CD4-positive, alpha-beta T cell treated with Interleukin-17A for 1 hour (primary cell): ENCODE data around the gene ITPK1.

Experiments used
- DNase-seq: peaks from one replicate; pipeline ENCODE4 v3.0.0-alpha.2; 2020

Gene ITPK1

GRCh38 chr14:92962031-92962830, 153.5 kb downstream of the ITPK1 start:
- no peak for DNase-seq

GRCh38 chr14:92961567-92961855, 154.2 kb downstream of the ITPK1 start:
- DNase-seq: no peak

DNA sequence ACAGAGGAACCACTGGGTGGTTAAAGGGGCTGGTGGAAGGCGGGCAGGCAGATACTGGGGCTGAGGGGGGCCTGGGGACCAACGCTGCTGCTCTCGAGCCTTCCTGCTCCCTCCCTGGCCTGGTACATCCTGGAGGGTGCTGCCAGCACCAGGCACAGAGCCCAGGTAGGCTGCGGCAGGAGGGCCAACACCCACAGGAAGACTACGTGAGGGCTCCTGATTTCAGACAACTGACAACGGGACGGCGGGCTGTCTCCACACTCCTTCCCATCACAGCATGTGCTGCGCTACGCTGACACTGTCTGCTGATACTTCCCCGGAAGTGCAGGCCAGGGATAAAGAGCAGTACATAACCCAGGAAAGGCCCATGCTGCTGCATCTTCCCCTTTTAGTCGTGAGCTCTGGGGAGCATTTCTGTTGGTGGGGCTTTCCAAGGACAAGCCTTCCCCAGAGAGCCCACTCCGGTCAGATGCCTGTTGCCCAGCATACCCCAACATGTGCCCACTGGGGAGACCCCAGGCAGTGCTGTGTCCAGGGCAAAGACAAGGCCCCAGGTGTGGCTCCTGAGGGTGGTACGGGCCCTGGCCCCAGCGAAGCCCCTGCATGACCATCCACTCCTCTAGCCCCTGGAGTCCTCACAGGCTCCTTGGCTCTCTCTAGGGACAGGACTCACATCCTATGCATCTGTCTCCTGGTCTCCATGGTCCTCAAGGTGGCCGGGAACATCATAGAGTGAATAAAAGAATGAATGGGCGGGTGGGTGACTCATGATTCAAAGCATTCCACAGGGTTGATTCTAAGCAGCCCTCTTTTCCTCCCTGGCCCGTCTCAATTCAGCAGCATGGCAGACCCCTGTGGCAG, 154.8 kb downstream of the ITPK1 start:
- no peak for DNase-seq

DNA sequence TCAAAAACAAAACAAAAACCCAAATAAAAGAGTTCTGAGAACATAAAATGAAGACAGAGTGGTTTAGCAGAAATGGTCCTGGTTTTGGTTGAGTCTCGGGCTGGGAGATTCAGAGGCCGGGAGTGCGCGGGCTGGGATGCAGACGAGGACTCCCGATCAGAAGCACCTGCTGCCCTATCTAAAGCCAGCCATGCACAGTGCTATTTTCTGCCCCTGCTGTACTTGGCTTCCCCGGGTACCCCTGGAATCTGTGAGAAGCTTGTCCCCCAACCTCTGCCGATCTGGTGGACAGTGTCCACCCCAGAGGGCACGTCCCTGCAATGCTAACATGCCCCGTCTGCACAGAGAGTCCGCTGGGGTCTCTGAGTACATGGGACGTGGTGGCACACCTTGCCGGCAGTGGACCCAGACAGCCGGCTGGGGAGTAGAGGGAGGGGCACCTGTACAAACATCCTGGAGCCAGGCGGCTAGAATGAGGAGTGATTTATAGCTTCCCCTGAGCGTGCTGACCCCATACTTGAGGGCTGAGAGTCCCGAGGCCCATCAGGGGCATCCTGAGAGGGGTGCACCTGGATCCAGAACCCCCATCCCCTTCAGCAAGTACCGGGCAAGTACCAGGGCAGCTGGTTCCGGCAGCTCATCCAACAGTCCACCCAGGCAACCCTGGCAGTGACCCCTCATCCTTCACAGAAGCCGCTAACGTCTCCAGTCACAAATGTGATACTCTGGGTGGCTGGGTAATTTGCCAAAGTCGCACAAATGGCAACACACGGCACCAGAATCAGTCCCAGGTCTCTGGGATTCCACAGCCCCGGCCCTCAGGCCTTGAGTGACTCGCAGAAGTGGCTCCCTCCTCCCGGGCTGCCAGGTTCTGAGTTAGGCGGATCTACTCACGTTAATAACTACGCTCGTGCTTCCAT, 155.7 kb downstream of the ITPK1 start:
- no peak for DNase-seq

- no peak for DNase-seq
Measured at GRCh38 chr14:92959189-92959531, 156.6 kb downstream of the ITPK1 start.

- no peak for DNase-seq
Measured at GRCh38 chr14:92958373-92959188, 157.1 kb downstream of the ITPK1 start.

GRCh38 chr14:92956961-92957360, 158.8 kb downstream of the ITPK1 start:
- DNase-seq: no peak

- no peak for DNase-seq
Measured at GRCh38 chr14:92955381-92955780, 160.3 kb downstream of the ITPK1 start.

- DNase-seq: no peak
Measured at GRCh38 chr14:92954933-92955332, 160.8 kb downstream of the ITPK1 start.

DNA sequence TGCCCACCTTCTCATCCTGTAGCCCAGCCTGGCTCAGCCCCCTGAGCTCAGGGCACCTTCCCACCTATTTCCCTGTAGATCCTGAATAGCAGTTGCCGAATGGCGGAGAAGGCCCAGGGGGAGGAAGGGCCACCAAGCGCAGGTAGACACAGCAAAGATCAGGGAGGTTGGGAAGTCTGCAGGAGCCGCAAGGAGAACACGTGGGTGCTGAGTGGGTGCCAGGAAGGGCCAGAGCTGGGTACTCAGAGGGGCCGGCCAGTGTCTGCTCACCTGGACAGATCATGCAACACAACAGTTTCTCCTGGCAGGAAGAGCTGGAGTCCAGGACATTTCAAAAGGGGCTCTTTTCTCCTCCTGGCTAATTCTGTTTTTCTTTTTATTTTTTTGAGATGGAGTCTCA, 162.2 kb downstream of the ITPK1 start:
- no peak for DNase-seq

- no peak for DNase-seq
Measured at GRCh38 chr14:92952481-92953298, 163.0 kb downstream of the ITPK1 start.

GRCh38 chr14:92951912-92952471, 163.7 kb downstream of the ITPK1 start:
- peak; percentile 76 for DNase-seq

GRCh38 chr14:92951261-92951660, 164.5 kb downstream of the ITPK1 start:
- DNase-seq: no peak

DNA sequence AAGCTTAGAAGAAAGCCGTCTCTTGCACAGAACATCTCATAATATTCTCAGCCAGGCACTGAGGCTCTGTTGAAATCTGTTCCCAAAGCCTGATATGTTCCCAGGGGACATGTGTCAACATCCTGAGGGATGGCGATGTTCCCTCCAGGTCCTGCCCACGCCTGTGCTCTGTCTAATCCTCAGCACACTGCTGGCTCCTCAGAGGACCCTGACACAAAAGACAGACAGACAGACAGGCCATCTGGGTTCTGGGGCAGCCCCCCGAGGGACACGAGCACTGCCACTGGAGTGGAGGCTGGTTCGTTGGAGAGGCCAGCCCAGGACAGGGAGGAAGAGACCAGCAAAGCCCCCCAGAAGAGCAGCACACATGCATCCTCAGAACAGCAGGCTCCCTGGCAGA, 165.0 kb downstream of the ITPK1 start:
- no peak for DNase-seq

GRCh38 chr14:92950193-92950540, 165.6 kb downstream of the ITPK1 start:
- no peak for DNase-seq

DNA sequence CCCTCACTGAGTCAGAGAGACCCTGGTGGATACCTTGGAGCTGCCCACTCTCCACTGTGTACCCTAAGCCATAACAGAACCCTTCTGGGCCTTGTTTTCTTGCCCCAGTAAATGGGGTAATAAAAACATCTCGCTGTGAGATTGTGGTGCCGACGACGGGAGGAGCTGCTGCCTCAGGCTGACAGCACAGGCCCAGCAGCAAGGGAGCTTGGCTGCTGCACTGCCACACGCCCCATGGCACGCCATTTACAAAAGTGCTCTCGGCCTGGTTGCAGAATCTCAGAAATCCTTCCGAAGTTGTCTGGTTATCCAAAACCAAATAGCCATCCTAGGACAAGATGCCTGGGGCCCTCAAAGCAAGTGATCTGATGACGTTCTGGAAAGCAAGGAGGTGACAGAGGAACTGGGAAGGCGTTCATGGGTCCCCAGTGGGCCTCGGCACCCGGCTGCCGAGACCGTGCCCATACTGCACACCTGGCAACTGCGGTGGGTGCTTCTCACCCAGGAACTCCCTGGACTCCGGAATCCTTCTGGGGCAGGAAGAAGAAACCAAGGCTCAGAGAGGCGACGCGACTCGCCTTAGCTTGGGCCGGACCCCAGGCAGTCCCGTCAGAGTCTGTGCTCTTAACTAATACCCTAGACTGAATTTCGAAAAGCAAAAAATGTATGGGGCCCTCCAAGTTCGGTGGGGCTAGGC, 166.1 kb downstream of the ITPK1 start:
- no peak for DNase-seq

- no peak for DNase-seq
Measured at GRCh38 chr14:92948647-92949046, 167.1 kb downstream of the ITPK1 start.

- no peak for DNase-seq
Measured at GRCh38 chr14:92946847-92947545, 168.7 kb downstream of the ITPK1 start.

DNA sequence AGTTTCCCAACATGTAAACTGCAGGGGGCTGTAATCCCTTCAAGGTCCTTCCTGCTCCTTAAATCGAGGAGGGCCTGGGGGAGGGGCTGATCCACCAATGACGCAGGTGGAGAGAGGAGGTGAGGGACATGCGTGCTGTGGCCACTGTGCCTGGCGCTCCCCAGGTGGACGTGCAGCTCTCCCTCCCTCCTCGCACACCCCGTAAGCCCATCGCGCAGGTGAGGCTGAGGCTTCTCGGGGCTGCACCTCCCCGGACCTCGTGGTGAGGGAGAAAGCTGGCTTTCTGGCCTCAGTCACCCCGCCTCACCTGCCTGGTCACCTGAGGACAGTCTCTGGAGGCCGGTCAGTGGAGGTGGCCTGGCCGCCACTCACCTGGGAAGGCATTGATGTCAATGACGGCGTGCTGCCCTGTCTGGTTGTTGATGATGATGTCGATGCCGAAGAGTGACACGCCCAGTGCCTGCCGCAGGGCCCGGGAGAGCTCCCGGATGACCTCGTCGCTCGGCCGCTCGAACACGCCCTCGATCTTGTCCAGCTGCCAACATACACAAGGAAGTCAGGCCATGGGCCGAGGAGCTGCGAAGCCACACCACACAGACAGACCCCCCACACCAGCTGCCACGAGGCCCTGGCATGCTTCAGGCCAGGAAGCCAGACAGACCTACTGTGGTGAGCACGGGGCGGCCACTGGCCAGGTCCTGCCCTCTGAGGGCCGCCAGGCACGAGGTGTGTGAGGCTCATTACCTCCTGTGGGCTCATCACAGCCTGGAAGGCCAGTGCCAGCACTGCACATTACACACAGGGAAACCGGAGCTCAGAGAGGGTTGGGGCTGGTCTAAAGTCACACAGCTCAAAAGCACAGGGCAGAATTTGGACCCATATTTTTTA, 169.5 kb downstream of the ITPK1 start:
- DNase-seq: no peak
